IMR-90 (cell line): ENCODE measurements around the gene KCNQ1. TPM values are rescaled to one million over a fixed set of nuclear protein-coding genes. Genes with fewer than 3 reads are reported as not detected.

Experiments
- ATAC-seq: fragments of 200-7000 bp; cut with Tn5 transposase; 2 replicates; pipeline ENCODE4 v1.9.1; 2020; ENCODE audit warnings: low read depth, mild to moderate bottlenecking, moderate library complexity
- BruUV-seq: library from RNA; stranded (reverse); fragments of 400-500 nt; replicated peaks from 2 replicates; lab custom pipeline; 2021; lab: Mats Ljungman, UMichigan
- CTCF ChIA-PET: fragments of 300-600 bp; formaldehyde crosslinking; extraction: SDS; loops from one replicate; lab custom pipeline; 2021; ENCODE audit warnings: antibody characterized with exemption; lab: Yijun Ruan, JAX
- POLR2A ChIA-PET: fragments of 300-600 bp; sonication (Branson Sonifier 250); formaldehyde crosslinking; loops from one replicate; lab custom pipeline; 2022; ENCODE audit warnings: antibody characterized with exemption; ENCODE audit not compliant: unreplicated experiment; lab: Charles Lee
- DNase-seq: peaks from one replicate; pipeline ENCODE4 v3.0.0; 2013
- H2AFZ ChIP-seq: replicated peaks from 2 replicates; pipeline ENCODE3; 2013; ENCODE audit warnings: low read length, mild to moderate bottlenecking; ENCODE audit not compliant: poor library complexity
- H2AK5ac ChIP-seq: 2 replicates; pipeline ENCODE4 v1.6.1; 2013; ENCODE audit warnings: low read depth, low read length, inconsistent platforms
- H2AK9ac ChIP-seq: replicated peaks from 2 replicates; pipeline ENCODE3; 2013; ENCODE audit warnings: mild to moderate bottlenecking, low read depth, low read length, moderate library complexity; ENCODE audit not compliant: poor library complexity
- H2BK120ac ChIP-seq: 2 replicates; pipeline ENCODE4 v1.6.1; 2013; ENCODE audit warnings: low read depth, low read length, inconsistent platforms
- H2BK15ac ChIP-seq: 3 replicates; pipeline ENCODE4 v1.6.1; 2013; ENCODE audit warnings: low read depth, low read length, inconsistent platforms
- H2BK20ac ChIP-seq: 2 replicates; pipeline ENCODE4 v1.6.1; 2013; ENCODE audit warnings: low read depth, mild to moderate bottlenecking, inconsistent platforms, low read length, moderate library complexity
- H2BK5ac ChIP-seq: 2 replicates; pipeline ENCODE4 v1.6.1; 2013; ENCODE audit warnings: mild to moderate bottlenecking, low read depth, low read length, inconsistent platforms; ENCODE audit not compliant: poor library complexity, severe bottlenecking
- H3K14ac ChIP-seq: replicated peaks from 2 replicates; pipeline ENCODE4 v1.6.1; 2013; ENCODE audit warnings: low read depth, low read length, inconsistent platforms
- H3K18ac ChIP-seq: 2 replicates; pipeline ENCODE4 v1.6.1; 2013; ENCODE audit warnings: low read depth, low read length, control low read depth
- H3K23ac ChIP-seq: 2 replicates; pipeline ENCODE4 v1.6.1; 2013; ENCODE audit warnings: low read depth, low read length, inconsistent platforms
- H3K27ac ChIP-seq: 2 replicates; pipeline ENCODE4 v1.5.1; 2013; ENCODE audit warnings: mild to moderate bottlenecking, control low read depth, low read length; ENCODE audit not compliant: insufficient read depth
- H3K27me3 ChIP-seq: 2 replicates; pipeline ENCODE4 v1.6.1; 2013; ENCODE audit warnings: low read length; ENCODE audit not compliant: control insufficient read depth, insufficient read depth
- H3K36me3 ChIP-seq: 2 replicates; pipeline ENCODE4 v1.6.1; 2013; ENCODE audit warnings: low read length, mixed read lengths; ENCODE audit not compliant: control insufficient read depth, insufficient read depth
- H3K4ac ChIP-seq: 2 replicates; pipeline ENCODE4 v1.6.1; 2013; ENCODE audit warnings: low read depth, low read length, inconsistent platforms
- H3K4me1 ChIP-seq: 2 replicates; pipeline ENCODE4 v1.6.1; 2013; ENCODE audit warnings: low read length, mixed read lengths; ENCODE audit not compliant: control insufficient read depth, insufficient read depth
- H3K4me2 ChIP-seq: 2 replicates; pipeline ENCODE4 v1.6.1; 2013; ENCODE audit warnings: low read depth, mild to moderate bottlenecking, control low read depth, low read length, moderate library complexity
- H3K4me3 ChIP-seq: 2 replicates; pipeline ENCODE4 v1.5.1; 2013; ENCODE audit warnings: low read depth, mild to moderate bottlenecking, control low read depth, low read length, moderate library complexity; ENCODE audit not compliant: insufficient read depth
- H3K56ac ChIP-seq: 2 replicates; pipeline ENCODE4 v1.6.1; 2013; ENCODE audit warnings: low read length, inconsistent platforms; ENCODE audit not compliant: insufficient read depth; ENCODE audit errors: extremely low read depth
- H3K79me1 ChIP-seq, 2 experiments: 2 replicates each; pipeline ENCODE4 v1.6.1; 2013; ENCODE audit warnings: low read length in 2 of 2, inconsistent platforms in 1 of 2, low read depth in 1 of 2
- H3K9ac ChIP-seq: 2 replicates; pipeline ENCODE4 v1.6.1; 2013; ENCODE audit warnings: low read depth, low read length, control low read depth
- H3K9me1 ChIP-seq: 2 replicates; pipeline ENCODE4 v1.6.1; 2013; ENCODE audit warnings: low read length, inconsistent platforms; ENCODE audit not compliant: insufficient read depth
- H3K9me3 ChIP-seq: 2 replicates; pipeline ENCODE4 v1.6.1; 2013; ENCODE audit warnings: low read length; ENCODE audit not compliant: control insufficient read depth, insufficient read depth
- H4K20me1 ChIP-seq: 2 replicates; pipeline ENCODE4 v1.6.1; 2013; ENCODE audit warnings: low read length, inconsistent platforms; ENCODE audit not compliant: insufficient read depth
- H4K5ac ChIP-seq: 2 replicates; pipeline ENCODE4 v1.6.1; 2013; ENCODE audit warnings: mild to moderate bottlenecking, low read depth, low read length, control low read depth
- H4K8ac ChIP-seq, 2 experiments: 2 replicates each; pipeline ENCODE4 v1.6.1; 2013; ENCODE audit warnings: low read depth in 2 of 2, low read length in 2 of 2, control low read depth in 1 of 2, inconsistent platforms in 1 of 2
- H4K91ac ChIP-seq: 2 replicates; pipeline ENCODE4 v1.6.1; 2013; ENCODE audit warnings: low read depth, low read length, inconsistent platforms; ENCODE audit not compliant: insufficient read depth
- BHLHE40 ChIP-seq: fragments of 150-350 bp; IDR thresholded peaks from 2 replicates; pipeline ENCODE4 v1.6.1; 2016; ENCODE audit warnings: mild to moderate bottlenecking, low read depth, low read length
- CEBPB ChIP-seq: IDR thresholded peaks from 2 replicates; pipeline ENCODE4 v1.6.1; 2012; ENCODE audit warnings: low read depth, low read length, improper control_type of control experiment
- CHD1 ChIP-seq: IDR thresholded peaks from 2 replicates; pipeline ENCODE4 v1.6.1; 2012; ENCODE audit warnings: low read depth, low read length, improper control_type of control experiment
- ELK1 ChIP-seq: fragments of 150-350 bp; IDR thresholded peaks from 2 replicates; pipeline ENCODE4 v1.6.1; 2016; ENCODE audit warnings: low read depth, mild to moderate bottlenecking, low read length, moderate library complexity, borderline replicate concordance
- FOS ChIP-seq: fragments of 150-350 bp; IDR thresholded peaks from 2 replicates; pipeline ENCODE4 v1.6.1; 2016; ENCODE audit warnings: low read depth, low read length
- MAZ ChIP-seq: IDR thresholded peaks from 2 replicates; pipeline ENCODE4 v1.6.1; 2012; ENCODE audit warnings: low read depth, mild to moderate bottlenecking, low read length, improper control_type of control experiment, moderate library complexity, borderline replicate concordance
- MXI1 ChIP-seq: IDR thresholded peaks from 2 replicates; pipeline ENCODE4 v1.6.1; 2012; ENCODE audit warnings: low read depth, mild to moderate bottlenecking, low read length, moderate library complexity, borderline replicate concordance
- RAD21 ChIP-seq: IDR thresholded peaks from 2 replicates; pipeline ENCODE4 v1.6.1; 2012; ENCODE audit warnings: low read length, improper control_type of control experiment
- RCOR1 ChIP-seq: IDR thresholded peaks from 2 replicates; pipeline ENCODE4 v1.6.1; 2012; ENCODE audit warnings: mild to moderate bottlenecking, low read length, improper control_type of control experiment; ENCODE audit not compliant: insufficient replicate concordance
- SMC3 ChIP-seq: fragments of 150-350 bp; IDR thresholded peaks from 2 replicates; pipeline ENCODE4 v1.6.1; 2016; ENCODE audit warnings: low read depth, mild to moderate bottlenecking, antibody characterized with exemption, low read length, moderate library complexity
- WGBS, 2 experiments: methylation state at CpG; one replicate each; pipeline versions ENCODE4 v1.1.5 to v1.1.7; 2013; ENCODE audit warnings: missing lambda C conversion rate in 2 of 2; ENCODE audit not compliant: insufficient read length in 1 of 2; ENCODE audit errors: extremely low coverage in 2 of 2; 5-methylcytosine and 5-hydroxymethylcytosine counted together
- dilution Hi-C: fragments of 300-500 bp; cut with HindIII; formaldehyde crosslinking; loops from one replicate; pipeline ENCODE4 v1.14.3; 2018; ENCODE audit warnings: low sequenced_read_pairs; ENCODE audit not compliant: unreplicated experiment
- in situ Hi-C: fragments of 300-500 bp; cut with MboI; formaldehyde crosslinking; loops from 3 replicates; pipeline ENCODE4 v1.14.3; 2019; ENCODE audit warnings: low sequenced_read_pairs, inconsistent platforms, mixed read lengths
- intact Hi-C: fragments of 100-400 bp; cut with micrococcal nuclease; formaldehyde crosslinking; loops from 2 replicates; pipeline ENCODE4 v1.10.0; 2022
- polyA plus RNA-seq, 3 experiments: library from polyadenylated mRNA; depleted of rRNA; stranded (reverse); fragments of >200 nt; gene quantifications; 2 replicates each; pipeline ENCODE4 v1.2.3, GENCODE V29; 2012; ENCODE audit warnings: low replicate concordance in 1 of 3
- total RNA-seq: library from RNA; depleted of rRNA; stranded (reverse); fragments of >200 nt; gene quantifications from 2 replicates; pipeline ENCODE4 v1.2.3, GENCODE V29; 2012

Gene KCNQ1
- total and polyA plus RNA-seq, 2 of the 4 experiments (the other 2 are of a cell fraction) = 0.07 TPM; not detected in 1

- H2BK15ac ChIP-seq = no peak overlapping the region
- no peak overlapping the region for H4K5ac ChIP-seq
- H3K27me3 ChIP-seq = peaks cover 49% of the 10 kb centered on the region
- no peak overlapping the region for H2BK20ac ChIP-seq
- no peaks in the 10 kb centered on the region for H3K36me3 ChIP-seq
- H2AK5ac ChIP-seq = no peak overlapping the region
- no peak for TF ChIP-seq MAZ
- TF ChIP-seq SMC3 = no peak
- no peak for TF ChIP-seq CHD1
- TF ChIP-seq BHLHE40 = no peak
- no peak for TF ChIP-seq CEBPB
- TF ChIP-seq MXI1 = no peak
- TF ChIP-seq ELK1 = no peak
- no peak for TF ChIP-seq FOS
- TF ChIP-seq RAD21 = no peak
- TF ChIP-seq RCOR1 = no peak
- no peak overlapping the region for H2BK5ac ChIP-seq
- H3K9me1 ChIP-seq = no peaks in the 10 kb centered on the region; the same call in 1 of the 2 replicates
- H3K56ac ChIP-seq = no peak overlapping the region
- 64% methylated on average over 5 of the region's 18 CpGs; no CpG with 5 or more reads in 1 of the 2 experiments for WGBS, 2 experiments
- no peaks in the 10 kb centered on the region for H4K20me1 ChIP-seq
- H3K79me1 ChIP-seq = no peaks in the 10 kb centered on the region
- no peak overlapping the region for H3K14ac ChIP-seq
- H3K4ac ChIP-seq = no peak overlapping the region
- H4K8ac ChIP-seq = no peak overlapping the region
- H3K23ac ChIP-seq = no peak overlapping the region
- H2AK9ac ChIP-seq = no peak overlapping the region
- POLR2A ChIA-PET = no interaction called here
- intact Hi-C loops (no loop called here), dilution Hi-C loops (no loop called here), in situ Hi-C loops (no loop called here)
- H3K9ac ChIP-seq = no peak overlapping the region
- H2BK120ac ChIP-seq = no peak overlapping the region
- H3K4me3 ChIP-seq = no peak overlapping the region
- no peak for ATAC-seq
- no peak overlapping the region for H4K91ac ChIP-seq
- H3K4me1 ChIP-seq = no peaks in the 10 kb centered on the region
- no peak overlapping the region for H3K27ac ChIP-seq
- no peak overlapping the region for H3K18ac ChIP-seq
- H3K9me3 ChIP-seq = no peaks in the 10 kb centered on the region; the same call in 1 of the 2 replicates
- no peak overlapping the region for H3K4me2 ChIP-seq
- BruUV-seq = no TSS peak
- CTCF ChIA-PET = no interaction called here
- DNase-seq = no peak
- no peak overlapping the region for H2AFZ ChIP-seq
Measured at GRCh38 chr11:2789331-2789730, 344.5 kb downstream of the KCNQ1 start.
